Testis (tissue), 3 donors: ENCODE measurements around the gene BBX. TPM values are rescaled to one million over a fixed set of nuclear protein-coding genes. Genes with fewer than 3 reads are reported as not detected.

Experiments
- DNase-seq: peaks from one replicate; pipeline ENCODE4 v3.0.0-alpha.2; 2019
- H3K27ac ChIP-seq, 2 donors: fragments of 200-600 bp; sonication (generic); one replicate each; pipeline ENCODE4 v1.5.1; 2019
- H3K27me3 ChIP-seq: fragments of 200-600 bp; sonication (generic); one replicate; pipeline ENCODE4 v1.5.1; 2019
- H3K36me3 ChIP-seq: fragments of 200-600 bp; sonication (generic); one replicate; pipeline ENCODE4 v1.5.1; 2017; ENCODE audit warnings: low read depth; ENCODE audit errors: missing control alignments
- H3K4me1 ChIP-seq: fragments of 200-600 bp; sonication (generic); one replicate; pipeline ENCODE4 v1.5.1; 2019
- H3K4me3 ChIP-seq, 2 donors: fragments of 200-600 bp; sonication (generic); one replicate each; pipeline ENCODE4 v1.5.1; 2017 to 2019
- H3K9me3 ChIP-seq: fragments of 200-600 bp; sonication (generic); one replicate; pipeline ENCODE4 v1.5.1; 2017
- CTCF ChIP-seq, 3 experiments: fragments of 450-650 bp in 2 of 3; fragments of 200-600 bp in 1 of 3; sonication (generic) in 1 of 3; IDR thresholded peaks; one replicate each; pipeline ENCODE4 v1.5.1; 2016 to 2019; ENCODE audit warnings: antibody characterized with exemption in 3 of 3, mild to moderate bottlenecking in 2 of 3, moderate library complexity in 1 of 3
- POLR2A ChIP-seq: fragments of 450-650 bp; IDR thresholded peaks from one replicate; pipeline ENCODE4 v1.6.1; 2017; ENCODE audit warnings: antibody characterized with exemption, mild to moderate bottlenecking, moderate library complexity
- WGBS, 2 donors: methylation state at CpG; one replicate each; pipeline ENCODE4 v1.1.5; 2018; 5-methylcytosine and 5-hydroxymethylcytosine counted together
- intact Hi-C: fragments of 100-400 bp; cut with DNase I; formaldehyde crosslinking; loops from one replicate; pipeline ENCODE4 v1.15.1; 2023; ENCODE audit warnings: low total_unique reads
- polyA plus RNA-seq: library from polyadenylated mRNA; stranded (reverse); fragments of 350-450 nt; fragmentation: Illumina TruSeq; extraction: RNeasy Lipid Tissue Mini Kit (QIAGEN cat#74804); gene quantifications from one replicate; pipeline ENCODE4 v1.2.3, GENCODE V29; 2014; ENCODE audit warnings: low read depth, low replicate concordance; ENCODE audit not compliant: insufficient read depth
- total RNA-seq, 2 donors: library from RNA; depleted of rRNA; stranded (reverse); fragments of >200 nt; gene quantifications; one replicate each; pipeline ENCODE4 v1.2.3, GENCODE V29; 2016

Gene BBX
- total and polyA plus RNA-seq, 3 donors from 2014 or later = 93.3 to 317 (median 312) TPM

- intact Hi-C loops = no loop called here
- no peak for DNase-seq
- no peaks in the 10 kb centered on the region for H3K9me3 ChIP-seq
- peaks cover 13% of the 10 kb centered on the region for H3K4me1 ChIP-seq
- H3K36me3 ChIP-seq = no peaks in the 10 kb centered on the region
- peak overlapping the region; percentile 97 to 98 for H3K27ac ChIP-seq
- TF ChIP-seq POLR2A = no peak
- TF ChIP-seq CTCF (IDR thresholded peaks at IDR 0.05) = no peak
- no peaks in the 10 kb centered on the region for H3K27me3 ChIP-seq
- H3K4me3 ChIP-seq = peak overlapping the region; percentile 93 to 97
- 1 to 4% methylated on average over 15 to 28 of the region's 28 CpGs for WGBS, 2 donors
These were observed 3.0 kb downstream of the BBX start for GRCh38 chr3:107525644-107526305.

- 83 to 86% methylated on average over 9 of the region's 9 CpGs for WGBS, 2 donors
- TF ChIP-seq CTCF (IDR thresholded peaks at IDR 0.05) = no peak
- TF ChIP-seq POLR2A = no peak
- Histone ChIP-seq H3K36me3 (no peaks in the 10 kb centered on the region), H3K4me1 (peaks cover 6% of the 10 kb centered on the region), H3K27me3 (no peaks in the 10 kb centered on the region), H3K9me3 (no peaks in the 10 kb centered on the region), H3K4me3 (no peak overlapping the region), H3K27ac (no peak overlapping the region)
- intact Hi-C loops = no loop called here
- DNase-seq = no peak
These were observed 9.2 kb downstream of the BBX start for GRCh38 chr3:107531917-107532469.

GRCh38 chr3:107540857-107541256, 18.1 kb downstream of the BBX start:
- Histone ChIP-seq H3K9me3 (no peaks in the 10 kb centered on the region), H3K4me3 (no peak overlapping the region), H3K36me3 (no peaks in the 10 kb centered on the region), H3K27me3 (no peaks in the 10 kb centered on the region), H3K27ac (no peak overlapping the region), H3K4me1 (no peaks in the 10 kb centered on the region)
- WGBS, 2 donors = 88 to 91% methylated on average over 3 of the region's 3 CpGs
- TF ChIP-seq CTCF (IDR thresholded peaks at IDR 0.05) (no peak), POLR2A (no peak)
- DNase-seq = no peak
- intact Hi-C loops = no loop called here

GRCh38 chr3:107542665-107543064, 19.9 kb downstream of the BBX start:
- no peaks in the 10 kb centered on the region for H3K27me3 ChIP-seq
- no peak for DNase-seq
- WGBS, 2 donors = 62 to 96% methylated on average over 2 of the region's 2 CpGs
- H3K36me3 ChIP-seq = no peaks in the 10 kb centered on the region
- TF ChIP-seq POLR2A (no peak), CTCF (IDR thresholded peaks at IDR 0.05) (no peak)
- no peak overlapping the region for H3K27ac ChIP-seq
- H3K9me3 ChIP-seq = no peaks in the 10 kb centered on the region
- no peaks in the 10 kb centered on the region for H3K4me1 ChIP-seq
- no peak overlapping the region for H3K4me3 ChIP-seq
- intact Hi-C loops = no loop called here

- H3K4me3 ChIP-seq = no peak overlapping the region
- TF ChIP-seq POLR2A = no peak
- peak in 2 of 3 experiments; percentile 12 to 28 for TF ChIP-seq CTCF (IDR thresholded peaks at IDR 0.05)
- H3K27me3 ChIP-seq = no peaks in the 10 kb centered on the region
- no peaks in the 10 kb centered on the region for H3K9me3 ChIP-seq
- intact Hi-C loops = no loop called here
- H3K4me1 ChIP-seq = no peaks in the 10 kb centered on the region
- DNase-seq = no peak
- no peaks in the 10 kb centered on the region for H3K36me3 ChIP-seq
- H3K27ac ChIP-seq = no peak overlapping the region
- WGBS, 2 donors = 61 to 75% methylated on average over 4 of the region's 4 CpGs
These were observed 20.9 kb downstream of the BBX start for GRCh38 chr3:107543666-107544065.
